GM12875 (cell line): Measurements from ENCODE around the gene RXRG.

Source experiments
- H3K4me3 ChIP-seq: one replicate; pipeline ENCODE4 v1.5.1; 2011; ENCODE audit warnings: low read depth, low read length, control low read depth
- CTCF ChIP-seq: IDR thresholded peaks from 2 replicates; pipeline ENCODE4 v1.5.1; 2011; ENCODE audit warnings: low read depth, mild to moderate bottlenecking, control low read depth, inconsistent platforms, low read length, moderate library complexity, borderline replicate concordance; ENCODE audit not compliant: insufficient read depth

The RXRG gene

GRCh38 chr1:165371588-165372225 lies 73.2 kb downstream of the RXRG start:
- no peak for TF ChIP-seq CTCF
- no peak overlapping the region for H3K4me3 ChIP-seq

DNA sequence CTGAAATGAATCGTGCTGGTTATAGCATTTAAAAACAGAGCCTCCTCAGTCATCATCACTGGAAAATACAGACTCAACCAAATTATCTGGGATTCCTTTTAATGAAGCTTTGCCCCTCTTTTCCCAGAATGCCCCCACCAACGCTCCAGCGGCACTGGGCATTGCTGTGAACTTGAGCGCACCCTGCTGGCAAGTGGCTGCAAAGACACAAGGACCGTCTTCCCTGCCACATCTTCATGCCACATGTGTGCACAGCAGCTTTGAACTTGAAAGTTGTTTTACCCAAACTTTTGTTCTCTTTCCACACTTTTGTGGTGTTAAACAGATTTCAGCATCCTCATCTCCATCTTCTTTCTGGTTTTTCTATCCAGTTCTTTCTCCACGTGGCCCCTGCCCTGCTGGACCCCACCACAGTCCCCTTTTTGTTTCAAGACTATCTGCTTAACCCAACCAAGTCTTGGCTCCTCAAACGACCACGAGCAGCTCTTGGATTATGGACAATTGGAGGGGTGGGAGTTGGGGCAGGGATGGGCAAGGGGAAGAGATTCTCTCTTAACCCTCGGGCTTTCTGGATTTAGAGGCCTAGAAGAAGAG lies 75.6 kb downstream of the RXRG start:
- H3K4me3 ChIP-seq = no peak overlapping the region
- peak; percentile 95 for TF ChIP-seq CTCF

GRCh38 chr1:165367375-165367993 lies 77.4 kb downstream of the RXRG start:
- peak; percentile 97 for TF ChIP-seq CTCF
- no peak overlapping the region for H3K4me3 ChIP-seq

DNA sequence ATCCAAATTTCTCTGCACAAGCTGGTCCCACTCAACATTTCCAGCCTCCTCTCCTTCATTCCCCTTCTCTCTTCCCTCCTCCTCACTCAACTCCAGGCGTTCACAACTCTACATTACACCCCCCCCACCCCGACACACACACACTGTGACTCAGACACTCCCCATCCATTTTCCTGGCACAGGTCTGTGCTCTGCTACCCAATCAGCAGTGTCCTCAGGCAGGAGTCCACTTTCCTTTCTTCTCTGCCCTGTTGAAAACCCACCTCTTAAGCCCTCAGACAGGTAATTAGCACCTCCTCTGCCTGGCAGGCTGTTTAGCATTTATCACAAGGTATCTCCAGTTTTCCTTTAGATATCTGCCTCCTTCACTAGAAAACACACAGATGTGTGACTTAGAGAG lies 79.6 kb downstream of the RXRG start:
- TF ChIP-seq CTCF = no peak
- H3K4me3 ChIP-seq = no peak overlapping the region

GRCh38 chr1:165364568-165365133 lies 80.3 kb downstream of the RXRG start:
- no peak for TF ChIP-seq CTCF
- H3K4me3 ChIP-seq = no peak overlapping the region

- no peak for TF ChIP-seq CTCF
- no peak overlapping the region for H3K4me3 ChIP-seq
These were observed 88.0 kb downstream of the RXRG start for GRCh38 chr1:165356876-165357275.
